Osteoblast (primary cell): ENCODE data around the gene RNF26. TPM values are rescaled to one million over a fixed set of nuclear protein-coding genes. Genes with fewer than 3 reads are reported as not detected.

Experiments
- DNase-seq: peaks from one replicate; pipeline ENCODE4 v3.0.0; 2011; ENCODE audit warnings: low spot score, mixed read lengths; ENCODE audit not compliant: insufficient read length; ENCODE audit errors: missing footprints
- H2AFZ ChIP-seq: 2 replicates; pipeline ENCODE4 v1.6.0; 2011; ENCODE audit warnings: mild to moderate bottlenecking, low read length
- H3K27ac ChIP-seq: 2 replicates; pipeline ENCODE4 v1.5.1; 2011; ENCODE audit warnings: mild to moderate bottlenecking, low read depth, low read length, moderate library complexity
- H3K27me3 ChIP-seq: 2 replicates; pipeline ENCODE4 v1.6.0; 2012; ENCODE audit warnings: mild to moderate bottlenecking, control low read depth, inconsistent platforms, low read length, moderate library complexity; ENCODE audit not compliant: insufficient read depth
- H3K36me3 ChIP-seq: 2 replicates; pipeline ENCODE4 v1.5.1; 2011; ENCODE audit warnings: mild to moderate bottlenecking, low read length, control low read depth, moderate library complexity; ENCODE audit not compliant: insufficient read depth
- H3K4me1 ChIP-seq: 2 replicates; pipeline ENCODE4 v1.5.1; 2011; ENCODE audit warnings: mild to moderate bottlenecking, low read length, control low read depth, moderate library complexity; ENCODE audit not compliant: insufficient read depth
- H3K4me2 ChIP-seq: 2 replicates; pipeline ENCODE4 v1.6.0; 2011; ENCODE audit warnings: mild to moderate bottlenecking, low read length; ENCODE audit not compliant: insufficient read depth
- H3K4me3 ChIP-seq: fragments of 200-600 bp; sonication (generic); 3 replicates; pipeline ENCODE4 v1.5.1; 2012; ENCODE audit warnings: mild to moderate bottlenecking, low read length, inconsistent platforms; ENCODE audit not compliant: insufficient read depth
- H3K79me2 ChIP-seq: 2 replicates; pipeline ENCODE4 v1.6.0; 2012; ENCODE audit warnings: mild to moderate bottlenecking, low read length, control low read depth, inconsistent platforms; ENCODE audit not compliant: insufficient read depth
- H3K9me3 ChIP-seq: 2 replicates; pipeline ENCODE4 v1.5.1; 2011; ENCODE audit warnings: low read depth, low read length, control low read depth
- H4K20me1 ChIP-seq: 2 replicates; pipeline ENCODE4 v1.6.0; 2012; ENCODE audit warnings: mild to moderate bottlenecking, low read length, control low read depth; ENCODE audit not compliant: insufficient read depth
- CTCF ChIP-seq: IDR thresholded peaks from 2 replicates; pipeline ENCODE4 v1.5.1; 2011; ENCODE audit warnings: mild to moderate bottlenecking, low read depth, low read length, moderate library complexity; ENCODE audit errors: extremely low read depth
- small RNA-seq: library from RNA; depleted of rRNA; stranded (forward); fragments of <200 nt; gene quantifications from one replicate; pipeline ENCODE3, GENCODE V24; 2012
- total RNA-seq: library from RNA; depleted of rRNA; stranded (reverse); fragments of >200 nt; gene quantifications from 2 replicates; pipeline ENCODE4 v1.2.3, GENCODE V29; 2012

Gene RNF26
- total RNA-seq, 1 donor = 4.0 TPM

- peaks cover 23% of the 10 kb centered on the region for H3K27me3 ChIP-seq
- H2AFZ ChIP-seq = no peak overlapping the region
- no peak for TF ChIP-seq CTCF
Observed at GRCh38 chr11:119384332-119384731, 50.0 kb downstream of the RNF26 start.

More at GRCh38 chr11:119384332-119384731, 50.0 kb downstream of the RNF26 start:
- Histone ChIP-seq H3K79me2 (no peaks in the 10 kb centered on the region), H3K4me3 (no peak overlapping the region), H3K36me3 (no peaks in the 10 kb centered on the region), H3K4me1 (peaks cover 15% of the 10 kb centered on the region), H3K9me3 (no peaks in the 10 kb centered on the region), H3K4me2 (no peak overlapping the region), H4K20me1 (no peaks in the 10 kb centered on the region), H3K27ac (no peak overlapping the region)
- no peak for DNase-seq

Small RNA genes within 50 kb of the gene (small RNA-seq; reads per million reads assigned to genes)
- not detected for gene RF01225
- not detected for gene RNU6-262P

Other genes with a start within 250 kb of the RNF26 start
- gene HMBS, start 249.6 kb upstream of the RNF26 start, total RNA-seq = 5.0 and 8.7 TPM in 2 replicates
- gene DPAGT1, start 232.7 kb upstream of the RNF26 start, total RNA-seq = 20.3 and 22.1 TPM in 2 replicates
- gene C2CD2L, start 227.2 kb upstream of the RNF26 start, total RNA-seq = 5.0 and 6.2 TPM in 2 replicates
- gene HINFP, start 212.9 kb upstream of the RNF26 start, total RNA-seq = 20.6 and 22.8 TPM in 2 replicates
- gene ABCG4, start 185.5 kb upstream of the RNF26 start, total RNA-seq = under 0.01 TPM in 1 of 2 replicates, not detected in the other
- gene NLRX1, start 165.8 kb upstream of the RNF26 start, total RNA-seq = 24.2 and 29.7 TPM in 2 replicates
- gene NHERF4, start 149.1 kb upstream of the RNF26 start, total RNA-seq = not detected in 2 replicates
- 9.0 and 9.7 TPM in 2 replicates for gene CBL, start 128.2 kb upstream of the RNF26 start, total RNA-seq
- gene MCAM, start 17.4 kb upstream of the RNF26 start, total RNA-seq = 11.2 and 14.1 TPM in 2 replicates
- gene C1QTNF5, start 6.4 kb downstream of the RNF26 start, total RNA-seq = 35.9 and 41.3 TPM in 2 replicates
- gene MFRP, start 12.2 kb downstream of the RNF26 start, total RNA-seq = not detected in 2 replicates
- gene USP2, start 47.2 kb downstream of the RNF26 start, total RNA-seq = 0.29 and 0.36 TPM in 2 replicates
- 308 and 400 TPM in 2 replicates for gene THY1, start 88.6 kb downstream of the RNF26 start, total RNA-seq